ENCODE data around the gene TSPAN3.

The TSPAN3 gene

DNA sequence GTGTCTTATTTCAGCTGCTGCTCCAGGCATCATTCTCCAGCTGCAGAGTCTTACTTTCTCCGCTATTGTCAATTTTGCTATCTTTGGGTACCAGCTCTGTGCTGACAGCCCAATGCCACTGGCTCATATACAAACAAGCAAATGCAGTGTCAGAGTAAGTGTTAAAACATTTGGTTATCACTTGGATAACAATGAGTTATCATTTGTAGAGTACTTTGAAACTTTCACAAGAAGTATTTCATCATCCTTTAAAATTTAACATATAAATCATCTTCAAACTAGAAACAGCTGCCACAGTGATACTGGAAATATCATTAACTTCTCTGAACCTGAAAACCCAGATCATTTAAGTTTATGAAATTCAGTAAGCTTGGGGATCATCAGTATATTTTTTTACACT lies 13.8 kb downstream of the TSPAN3 start:
- Histone ChIP-seq H3K9me3 (ENCODE audit: insufficient read depth, low read length) (no peaks in the 10 kb centered on the region), H3K9ac (ENCODE audit: insufficient read length, low read depth) (no peak overlapping the region), H3K4me3 (ENCODE audit: insufficient read length, low read depth) (no peak overlapping the region), H3K4me1 (ENCODE audit: insufficient read depth, insufficient read length) (peaks cover 2% of the 10 kb centered on the region), H3K27me3 (ENCODE audit: insufficient read depth, insufficient read length) (no peaks in the 10 kb centered on the region), H3K36me3 (ENCODE audit: insufficient read depth, insufficient read length, low read length) (peaks cover 25% of the 10 kb centered on the region)
- no peak for TF ChIP-seq YY1 (IDR thresholded peaks at IDR 0.05; ENCODE audit: insufficient read depth, insufficient read length)
- no peak for TF ChIP-seq SUZ12 (IDR thresholded peaks at IDR 0.05; ENCODE audit: extremely low read depth, insufficient read depth, insufficient read length)
- TF ChIP-seq ZNF274 (IDR thresholded peaks at IDR 0.05; ENCODE audit: low read depth, low read length) = no peak
- DNase-seq (ENCODE audit: low read depth, low spot score) = no peak

DNA sequence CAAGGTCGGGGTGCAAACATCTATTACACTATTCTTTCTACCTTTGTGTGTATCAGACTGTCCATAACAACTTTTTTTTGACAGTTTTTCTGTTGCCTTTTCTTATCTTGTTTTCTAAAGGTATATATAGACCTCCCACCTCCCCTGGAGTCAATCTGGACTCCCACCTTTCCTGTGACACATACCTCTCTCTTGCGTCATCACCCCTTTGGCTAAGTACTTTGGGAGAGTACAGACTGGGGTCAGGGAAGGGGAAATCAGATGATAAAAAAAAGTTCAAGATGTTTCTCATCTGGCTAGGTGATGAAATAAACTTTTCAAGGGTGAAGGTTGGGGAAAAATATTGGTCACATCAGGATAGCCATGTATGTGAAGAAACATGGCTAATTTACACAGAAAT lies 17.2 kb downstream of the TSPAN3 start:
- no peak for DNase-seq (ENCODE audit: low read depth, low spot score)
- TF ChIP-seq YY1 (IDR thresholded peaks at IDR 0.05; ENCODE audit: insufficient read depth, insufficient read length) = no peak
- Histone ChIP-seq H3K36me3 (ENCODE audit: insufficient read depth, insufficient read length, low read length) (peaks cover 47% of the 10 kb centered on the region), H3K27me3 (ENCODE audit: insufficient read depth, insufficient read length) (no peaks in the 10 kb centered on the region), H3K9me3 (ENCODE audit: insufficient read depth, low read length) (no peaks in the 10 kb centered on the region), H3K4me3 (ENCODE audit: insufficient read length, low read depth) (no peak overlapping the region), H3K9ac (ENCODE audit: insufficient read length, low read depth) (no peak overlapping the region), H3K4me1 (ENCODE audit: insufficient read depth, insufficient read length) (peaks cover 2% of the 10 kb centered on the region)

DNA sequence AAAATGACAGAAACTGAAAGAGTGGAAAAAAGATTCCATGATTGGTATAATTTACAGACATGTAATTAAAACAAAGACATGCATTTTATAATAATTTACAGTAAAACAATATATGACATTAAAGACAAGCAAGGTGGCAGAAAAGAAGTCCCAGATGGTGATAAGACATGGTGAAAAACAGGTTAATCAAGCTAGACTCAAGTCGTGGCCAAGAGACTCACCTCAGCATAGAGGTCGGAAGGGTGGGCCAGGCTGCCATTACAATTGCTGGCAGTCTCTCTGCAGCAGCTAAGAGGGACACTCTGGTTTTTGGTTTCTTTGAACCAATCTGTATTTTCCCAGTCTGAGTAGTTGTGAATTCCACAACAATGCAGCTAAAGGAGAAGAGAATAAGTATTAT lies 18.4 kb downstream of the TSPAN3 start:
- peaks cover 2% of the 10 kb centered on the region for H3K4me1 ChIP-seq (ENCODE audit: insufficient read depth, insufficient read length)
- peaks cover 48% of the 10 kb centered on the region for H3K36me3 ChIP-seq (ENCODE audit: insufficient read depth, insufficient read length, low read length)
- no peak overlapping the region for H3K4me3 ChIP-seq (ENCODE audit: insufficient read length, low read depth)
- H3K9ac ChIP-seq (ENCODE audit: insufficient read length, low read depth) = no peak overlapping the region
- TF ChIP-seq SUZ12 (IDR thresholded peaks at IDR 0.05; ENCODE audit: extremely low read depth, insufficient read depth, insufficient read length) (no peak), ZNF274 (IDR thresholded peaks at IDR 0.05; ENCODE audit: low read depth, low read length) (no peak), YY1 (IDR thresholded peaks at IDR 0.05; ENCODE audit: insufficient read depth, insufficient read length) (no peak)
- no peaks in the 10 kb centered on the region for H3K9me3 ChIP-seq (ENCODE audit: insufficient read depth, low read length)
- H3K27me3 ChIP-seq (ENCODE audit: insufficient read depth, insufficient read length) = no peaks in the 10 kb centered on the region
- DNase-seq (ENCODE audit: low read depth, low spot score) = no peak

DNA sequence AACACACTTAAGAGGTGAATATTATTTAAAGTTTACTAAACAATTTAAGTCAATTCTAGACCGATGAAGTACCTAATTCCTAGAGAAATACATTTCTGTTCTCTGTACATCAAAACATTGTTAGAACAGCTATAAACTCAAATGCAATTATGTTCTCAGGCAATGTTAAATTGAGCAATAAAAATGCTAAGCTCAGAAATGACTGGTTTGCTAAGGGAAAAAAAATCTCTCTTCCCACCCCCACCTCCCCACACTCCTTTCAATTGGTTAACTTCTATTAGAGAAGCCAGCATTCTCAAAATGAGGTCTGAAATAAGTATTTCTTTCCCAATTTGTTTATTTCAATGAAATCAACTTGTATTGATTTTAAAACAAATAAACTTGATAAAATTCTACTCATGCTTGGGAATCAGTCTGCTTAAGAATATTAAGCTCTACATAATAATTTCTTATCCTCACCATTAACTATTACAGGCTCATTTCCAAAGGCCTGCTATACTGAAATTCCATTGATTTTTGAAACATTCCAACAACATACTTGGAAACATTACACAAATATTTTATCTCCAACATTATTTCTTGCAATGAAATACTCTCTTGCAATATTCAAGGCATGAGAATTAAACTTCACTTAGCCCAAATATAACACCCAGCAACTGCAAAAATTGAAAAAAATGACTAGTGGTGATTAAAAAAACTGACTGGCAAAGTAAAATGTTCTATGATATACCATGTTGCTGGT lies 22.6 kb downstream of the TSPAN3 start:
- no peak overlapping the region for H3K9ac ChIP-seq (ENCODE audit: insufficient read length, low read depth)
- no peaks in the 10 kb centered on the region for H3K4me1 ChIP-seq (ENCODE audit: insufficient read depth, insufficient read length)
- H3K4me3 ChIP-seq (ENCODE audit: insufficient read length, low read depth) = no peak overlapping the region
- no peaks in the 10 kb centered on the region for H3K27me3 ChIP-seq (ENCODE audit: insufficient read depth, insufficient read length)
- TF ChIP-seq YY1 (IDR thresholded peaks at IDR 0.05; ENCODE audit: insufficient read depth, insufficient read length) (no peak), SUZ12 (IDR thresholded peaks at IDR 0.05; ENCODE audit: extremely low read depth, insufficient read depth, insufficient read length) (no peak), ZNF274 (IDR thresholded peaks at IDR 0.05; ENCODE audit: low read depth, low read length) (no peak)
- peaks cover 72% of the 10 kb centered on the region for H3K36me3 ChIP-seq (ENCODE audit: insufficient read depth, insufficient read length, low read length)
- no peak for DNase-seq (ENCODE audit: low read depth, low spot score)
- H3K9me3 ChIP-seq (ENCODE audit: insufficient read depth, low read length) = no peaks in the 10 kb centered on the region

DNA sequence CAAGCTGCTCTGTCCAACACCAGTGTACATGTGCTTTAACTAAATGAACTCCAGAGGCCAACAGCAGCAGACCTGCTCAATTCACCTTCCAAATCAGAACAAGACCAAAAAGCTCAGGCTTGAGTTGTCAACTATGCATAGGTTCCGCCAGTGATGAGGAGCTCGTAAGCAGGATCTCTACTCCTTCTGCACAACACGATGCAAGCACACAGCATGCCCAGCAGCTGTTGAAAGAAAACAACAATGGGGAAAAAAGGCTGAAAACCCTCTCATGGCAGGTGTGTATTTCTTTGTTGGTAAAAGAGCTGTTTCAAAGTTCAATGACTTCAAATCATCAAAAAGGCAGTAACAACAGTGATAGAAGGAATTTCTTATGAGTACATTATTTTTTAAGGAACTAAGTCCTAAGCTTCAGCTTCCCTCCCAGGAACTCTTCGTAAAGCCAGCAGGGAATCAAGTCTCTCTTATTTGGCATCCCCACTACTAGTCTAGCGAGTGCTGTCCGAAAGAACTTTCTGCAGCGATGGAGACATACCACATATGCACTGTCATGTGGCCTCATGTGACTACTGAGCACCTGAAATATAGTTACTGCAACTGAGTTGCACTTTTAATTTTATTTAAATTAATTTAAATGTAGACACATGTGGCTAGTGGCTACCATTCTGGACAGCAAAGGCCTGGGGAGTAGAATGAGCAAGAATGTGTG lies 24.1 kb downstream of the TSPAN3 start:
- no peaks in the 10 kb centered on the region for H3K9me3 ChIP-seq (ENCODE audit: insufficient read depth, low read length)

DNA sequence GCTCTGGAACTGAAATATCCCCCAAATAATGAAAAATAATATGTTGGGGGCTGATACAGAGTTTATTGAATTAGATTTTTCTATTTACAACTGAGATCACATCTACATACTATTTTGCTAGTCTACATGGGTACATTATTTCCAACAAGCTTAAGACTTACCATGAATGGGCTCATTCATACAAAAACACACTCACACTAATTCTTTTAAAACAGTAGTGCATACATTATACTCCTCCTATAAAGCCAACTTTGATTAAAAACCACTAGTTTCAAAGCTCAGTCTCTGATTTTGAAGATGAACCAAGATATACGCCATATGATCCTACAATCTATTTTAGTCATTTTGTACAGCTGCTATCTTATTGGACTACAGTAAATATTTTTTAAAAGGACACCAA lies 24.9 kb downstream of the TSPAN3 start:
- TF ChIP-seq ZNF274 (IDR thresholded peaks at IDR 0.05; ENCODE audit: low read depth, low read length) = no peak
- no peak for TF ChIP-seq YY1 (IDR thresholded peaks at IDR 0.05; ENCODE audit: insufficient read depth, insufficient read length)
- TF ChIP-seq SUZ12 (IDR thresholded peaks at IDR 0.05; ENCODE audit: extremely low read depth, insufficient read depth, insufficient read length) = no peak
- H3K36me3 ChIP-seq (ENCODE audit: insufficient read depth, insufficient read length, low read length) = peaks cover 64% of the 10 kb centered on the region
- no peaks in the 10 kb centered on the region for H3K27me3 ChIP-seq (ENCODE audit: insufficient read depth, insufficient read length)

More for the DNA sequence above, 24.1 kb downstream of the TSPAN3 start:
- Histone ChIP-seq H3K9ac (ENCODE audit: insufficient read length, low read depth) (no peak overlapping the region), H3K4me1 (ENCODE audit: insufficient read depth, insufficient read length) (no peaks in the 10 kb centered on the region), H3K27me3 (ENCODE audit: insufficient read depth, insufficient read length) (no peaks in the 10 kb centered on the region), H3K4me3 (ENCODE audit: insufficient read length, low read depth) (no peak overlapping the region), H3K36me3 (ENCODE audit: insufficient read depth, insufficient read length, low read length) (peaks cover 70% of the 10 kb centered on the region)
- TF ChIP-seq ZNF274 (IDR thresholded peaks at IDR 0.05; ENCODE audit: low read depth, low read length) (no peak), SUZ12 (IDR thresholded peaks at IDR 0.05; ENCODE audit: extremely low read depth, insufficient read depth, insufficient read length) (no peak), YY1 (IDR thresholded peaks at IDR 0.05; ENCODE audit: insufficient read depth, insufficient read length) (no peak)
- no peak for DNase-seq (ENCODE audit: low read depth, low spot score)

DNA sequence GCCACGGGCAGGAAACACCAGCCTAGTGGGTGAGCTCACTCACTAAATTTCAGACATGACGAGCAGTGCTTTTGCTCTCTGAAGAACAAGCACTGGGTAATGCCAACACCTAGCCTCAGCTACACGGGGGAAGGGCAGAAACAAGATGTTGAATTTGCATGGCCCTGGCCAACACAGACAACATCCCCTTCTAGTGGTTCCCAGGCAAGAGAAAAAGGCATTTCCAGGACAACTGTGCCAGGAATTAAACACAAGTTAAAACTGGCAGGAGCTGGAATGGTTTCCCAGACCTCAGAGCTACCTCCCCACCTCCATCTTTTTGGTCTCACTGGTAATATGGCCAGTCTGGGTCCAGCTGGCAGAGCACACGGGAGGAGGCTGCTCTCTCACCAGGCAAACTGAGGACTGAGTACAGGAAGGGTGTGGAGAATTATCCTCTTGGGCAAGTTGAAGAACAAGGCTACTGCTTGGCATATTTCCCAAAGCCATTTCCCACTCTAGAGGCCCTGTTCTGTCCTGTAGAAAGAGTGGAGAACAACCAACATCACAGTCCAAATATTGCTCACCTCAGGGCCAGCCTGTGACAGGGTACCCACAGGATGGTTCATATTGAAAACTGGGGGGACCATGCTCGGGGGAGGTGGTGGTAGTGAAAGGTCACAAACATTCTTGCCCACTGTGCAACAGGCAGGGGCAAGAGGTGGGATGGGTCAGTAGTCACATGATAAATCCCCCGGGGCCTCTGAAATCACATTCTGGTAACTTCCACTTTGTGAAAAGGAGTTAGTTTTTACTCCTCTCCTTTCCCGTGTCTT lies 26.5 kb downstream of the TSPAN3 start:
- Histone ChIP-seq H3K27me3 (ENCODE audit: insufficient read depth, insufficient read length) (no peaks in the 10 kb centered on the region), H3K9ac (ENCODE audit: insufficient read length, low read depth) (no peak overlapping the region), H3K4me1 (ENCODE audit: insufficient read depth, insufficient read length) (no peaks in the 10 kb centered on the region), H3K9me3 (ENCODE audit: insufficient read depth, low read length) (no peaks in the 10 kb centered on the region), H3K36me3 (ENCODE audit: insufficient read depth, insufficient read length, low read length) (peaks cover 54% of the 10 kb centered on the region), H3K4me3 (ENCODE audit: insufficient read length, low read depth) (no peak overlapping the region)
- no peak for TF ChIP-seq SUZ12 (IDR thresholded peaks at IDR 0.05; ENCODE audit: extremely low read depth, insufficient read depth, insufficient read length)
- TF ChIP-seq ZNF274 (IDR thresholded peaks at IDR 0.05; ENCODE audit: low read depth, low read length) = no peak
- no peak for TF ChIP-seq YY1 (IDR thresholded peaks at IDR 0.05; ENCODE audit: insufficient read depth, insufficient read length)
- DNase-seq (ENCODE audit: low read depth, low spot score) = no peak

More for the DNA sequence above, 24.9 kb downstream of the TSPAN3 start:
- no peaks in the 10 kb centered on the region for H3K4me1 ChIP-seq (ENCODE audit: insufficient read depth, insufficient read length)
- DNase-seq (ENCODE audit: low read depth, low spot score) = no peak
- no peak overlapping the region for H3K9ac ChIP-seq (ENCODE audit: insufficient read length, low read depth)
- no peaks in the 10 kb centered on the region for H3K9me3 ChIP-seq (ENCODE audit: insufficient read depth, low read length)
- no peak overlapping the region for H3K4me3 ChIP-seq (ENCODE audit: insufficient read length, low read depth)

All from NT2/D1 (cell line).